ENCODE results near the gene AAGAB.

- TF ChIP-seq CTCF (conservative IDR thresholded peaks at IDR 0.05), result no peak
- no peak for TF ChIP-seq ZFX (IDR thresholded peaks at IDR 0.05)
Measured at GRCh38 chr15:67212684-67213367, 41.6 kb downstream of the AAGAB start.

Measured in C4-2B (cell line).